HG03139 (cell line): ENCODE data around the gene TMEM208.

Source experiments
- ATAC-seq: cut with Tn5 transposase; IDR thresholded peaks from one replicate; pipeline ENCODE4 v1.9.1; 2021; ENCODE audit not compliant: unreplicated experiment

TMEM208 gene

DNA sequence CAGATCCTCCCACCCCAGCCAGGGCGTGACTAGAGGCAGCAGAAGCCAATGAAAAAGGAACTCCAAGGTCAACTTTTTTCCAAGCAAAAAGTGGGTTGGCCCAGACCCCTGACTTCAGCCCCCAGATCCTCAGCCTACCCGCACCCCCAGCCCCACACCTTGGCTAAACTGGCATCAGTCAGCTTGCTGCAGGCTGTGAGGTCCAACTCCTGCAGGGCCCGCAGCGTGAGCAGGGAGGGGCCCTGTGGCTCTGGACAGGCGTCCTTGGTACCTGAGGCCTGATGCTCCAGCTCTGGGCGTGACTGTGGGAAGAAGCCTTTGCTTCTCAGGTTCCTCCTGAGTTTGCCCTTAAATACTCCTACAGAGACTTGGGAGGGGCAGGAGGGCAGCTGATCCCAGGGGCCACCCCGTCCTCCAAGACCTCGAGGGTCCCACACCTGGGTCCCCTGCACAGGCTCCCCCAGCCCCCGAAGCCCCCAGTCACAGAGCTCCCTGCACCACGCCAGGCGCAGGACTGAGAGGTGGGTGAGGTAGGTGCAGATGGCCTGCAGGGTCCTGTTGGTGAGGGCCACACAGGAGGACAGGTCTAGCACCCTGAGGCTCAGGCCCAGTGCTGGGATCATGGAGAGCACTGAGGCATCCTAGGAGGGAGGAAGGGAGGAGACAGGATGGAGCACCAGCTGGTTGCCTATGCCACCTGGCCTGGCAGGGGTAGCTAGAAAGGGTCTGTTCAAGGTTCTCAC lies 18.6 kb upstream of the TMEM208 start:
- ATAC-seq = no peak

DNA sequence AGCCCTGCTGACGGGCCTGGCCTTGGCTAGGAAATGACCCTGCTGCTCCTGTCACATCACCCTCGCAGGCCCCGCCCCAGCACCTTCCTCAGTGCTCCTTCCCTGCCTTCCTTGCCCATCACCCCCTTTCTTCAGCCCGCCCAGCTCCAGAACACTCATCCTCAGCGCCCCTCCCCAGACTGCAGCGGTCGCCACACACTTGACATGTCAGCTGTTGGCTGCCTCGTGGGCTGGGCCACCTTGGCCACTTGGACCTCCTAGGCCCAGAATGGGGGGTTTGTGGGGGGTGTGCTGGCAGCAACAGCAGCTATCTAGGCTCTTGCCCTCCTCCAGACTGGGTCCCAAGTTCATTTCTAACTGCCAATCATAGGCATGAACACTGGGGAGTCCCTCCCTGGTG lies 17.4 kb upstream of the TMEM208 start:
- ATAC-seq = no peak

DNA sequence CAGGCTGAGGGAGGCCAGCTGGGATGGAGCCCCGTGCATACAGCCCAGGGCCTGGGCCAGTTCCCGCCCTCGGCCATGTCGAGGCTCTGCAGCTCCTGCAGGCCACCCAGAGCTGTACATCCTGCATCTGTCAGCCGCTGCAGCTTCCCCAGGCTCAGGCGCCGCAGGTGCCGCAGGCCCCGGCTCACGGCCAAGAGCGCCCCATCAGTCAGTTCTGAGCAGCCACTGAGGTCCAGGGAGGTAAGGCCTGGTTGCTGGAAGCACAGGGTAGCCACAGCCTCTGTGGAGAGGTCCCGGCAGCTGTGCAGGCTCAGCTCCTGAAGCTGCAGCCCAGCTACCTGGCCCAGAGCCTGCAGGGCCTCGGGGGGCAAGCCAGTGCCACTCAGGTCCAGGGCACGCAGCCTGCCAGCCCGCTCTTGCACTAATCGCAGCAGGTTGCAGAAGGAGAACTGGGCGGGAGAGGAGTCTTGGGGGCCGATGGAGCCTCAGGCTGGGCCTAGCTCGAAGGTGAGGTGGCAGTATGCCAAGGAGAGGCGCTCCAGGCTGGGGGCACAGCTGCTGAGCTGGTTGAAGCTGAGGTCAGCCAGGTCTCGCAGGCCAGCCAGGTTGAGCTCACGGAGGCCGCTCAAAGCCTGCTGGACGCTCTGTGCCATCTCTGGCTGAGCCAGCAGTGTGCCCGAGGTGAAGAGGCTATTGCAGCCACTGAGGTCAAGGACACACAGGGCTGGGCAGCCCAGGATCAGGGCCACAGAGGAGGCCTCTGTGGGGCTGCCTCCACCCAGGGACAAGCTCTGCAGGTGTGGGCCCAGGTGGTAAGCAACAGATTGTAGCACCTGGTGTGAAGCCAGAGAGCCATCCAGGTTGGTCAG lies 16.6 kb upstream of the TMEM208 start:
- ATAC-seq = no peak

DNA sequence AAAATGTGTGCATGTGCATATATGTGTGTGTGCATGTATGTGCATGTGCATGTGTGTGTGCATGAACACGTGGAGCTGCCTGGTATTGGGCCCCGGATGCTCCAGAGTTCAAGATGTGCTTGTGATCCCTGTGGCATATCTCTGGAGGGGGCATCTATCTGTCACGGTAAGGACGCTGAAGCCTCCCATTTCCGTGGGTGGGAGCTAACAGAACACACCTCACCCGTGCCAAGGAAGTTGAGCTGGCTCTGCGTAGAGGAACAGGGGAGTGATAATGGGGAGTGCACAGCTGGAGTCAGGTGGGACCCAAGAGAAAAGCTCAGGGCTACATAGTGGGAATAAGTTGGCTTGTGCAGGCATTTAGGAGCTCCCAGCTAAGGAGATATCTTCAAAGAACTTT lies 15.3 kb upstream of the TMEM208 start:
- no peak for ATAC-seq

DNA sequence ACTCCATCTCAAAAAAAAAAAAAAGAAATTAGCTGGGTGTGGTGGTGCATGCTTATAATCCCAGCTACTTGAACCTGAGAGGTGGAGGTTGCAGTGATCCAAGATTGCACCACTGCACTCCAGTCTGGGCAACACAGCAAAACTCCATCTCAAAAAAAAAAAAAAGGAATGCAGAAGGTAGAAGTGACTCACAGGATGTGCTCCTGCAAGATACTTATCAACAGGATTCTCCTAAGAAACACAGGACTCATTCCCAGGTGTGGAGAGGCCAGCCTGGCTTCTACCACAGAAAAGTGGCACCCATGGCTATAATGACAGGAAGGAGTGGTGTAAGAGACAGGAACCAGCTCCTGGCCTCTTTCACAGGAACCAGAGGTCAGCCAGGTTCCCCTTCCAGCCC lies 14.2 kb upstream of the TMEM208 start:
- no peak for ATAC-seq

DNA sequence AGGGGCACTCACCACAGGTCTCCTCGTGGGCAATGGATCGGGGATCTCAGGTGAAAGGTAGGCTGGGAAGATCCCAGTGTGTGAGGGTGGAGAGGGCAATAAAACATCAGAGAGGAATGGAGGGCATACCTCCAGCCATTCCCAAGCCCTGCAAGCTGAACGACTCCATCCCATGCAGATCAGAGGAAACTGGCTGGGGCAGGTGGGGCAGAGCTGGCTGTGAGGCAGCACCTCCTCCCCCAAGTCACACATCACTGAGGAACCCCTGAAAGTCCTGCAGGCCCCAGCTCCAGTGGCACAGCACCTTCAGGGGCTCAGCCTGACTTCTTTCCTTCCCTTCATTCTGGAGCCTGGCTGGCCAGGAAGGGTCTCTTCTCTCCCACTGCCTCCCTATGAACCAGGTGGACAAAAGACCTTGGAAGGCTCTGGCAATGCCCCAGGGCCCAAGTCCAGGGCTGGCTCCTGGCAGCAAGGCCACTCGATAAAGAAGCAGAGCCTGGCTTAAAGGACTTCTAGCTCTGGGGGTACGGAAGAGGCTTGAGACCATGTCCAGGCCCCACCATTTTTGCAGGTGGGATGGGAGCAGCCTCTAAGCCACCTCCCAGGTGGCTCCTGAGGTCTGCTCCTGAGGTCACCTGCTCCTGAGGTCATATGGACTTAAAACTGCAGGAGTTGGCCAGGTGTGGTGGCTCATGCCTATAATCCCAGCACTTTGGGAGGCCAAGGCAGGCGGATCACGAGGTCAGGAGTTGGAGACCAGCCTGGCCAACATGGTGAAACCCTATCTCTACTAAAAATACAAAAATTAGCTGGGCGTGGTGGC lies 13.5 kb upstream of the TMEM208 start:
- ATAC-seq = no peak

DNA sequence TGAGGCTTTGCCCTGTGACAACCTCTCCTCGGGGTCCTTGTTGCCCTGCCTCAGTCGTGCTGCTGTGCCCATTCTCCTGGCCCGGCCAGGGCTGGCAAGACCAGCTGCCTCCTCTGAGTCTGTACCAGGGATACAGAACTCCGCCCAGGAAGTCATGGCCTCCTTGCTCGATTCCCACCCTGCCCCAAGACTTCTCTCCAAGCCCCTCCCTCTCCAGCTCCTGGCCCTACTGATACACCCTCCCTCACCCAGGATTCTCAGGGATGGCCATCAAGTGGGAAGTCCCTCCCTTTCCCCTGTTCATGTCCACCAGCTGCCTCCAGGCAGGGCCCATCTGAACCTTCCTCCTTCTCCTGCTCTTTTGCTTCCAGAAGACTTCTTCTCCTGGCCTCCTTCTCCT lies 11.2 kb upstream of the TMEM208 start:
- no peak for ATAC-seq

DNA sequence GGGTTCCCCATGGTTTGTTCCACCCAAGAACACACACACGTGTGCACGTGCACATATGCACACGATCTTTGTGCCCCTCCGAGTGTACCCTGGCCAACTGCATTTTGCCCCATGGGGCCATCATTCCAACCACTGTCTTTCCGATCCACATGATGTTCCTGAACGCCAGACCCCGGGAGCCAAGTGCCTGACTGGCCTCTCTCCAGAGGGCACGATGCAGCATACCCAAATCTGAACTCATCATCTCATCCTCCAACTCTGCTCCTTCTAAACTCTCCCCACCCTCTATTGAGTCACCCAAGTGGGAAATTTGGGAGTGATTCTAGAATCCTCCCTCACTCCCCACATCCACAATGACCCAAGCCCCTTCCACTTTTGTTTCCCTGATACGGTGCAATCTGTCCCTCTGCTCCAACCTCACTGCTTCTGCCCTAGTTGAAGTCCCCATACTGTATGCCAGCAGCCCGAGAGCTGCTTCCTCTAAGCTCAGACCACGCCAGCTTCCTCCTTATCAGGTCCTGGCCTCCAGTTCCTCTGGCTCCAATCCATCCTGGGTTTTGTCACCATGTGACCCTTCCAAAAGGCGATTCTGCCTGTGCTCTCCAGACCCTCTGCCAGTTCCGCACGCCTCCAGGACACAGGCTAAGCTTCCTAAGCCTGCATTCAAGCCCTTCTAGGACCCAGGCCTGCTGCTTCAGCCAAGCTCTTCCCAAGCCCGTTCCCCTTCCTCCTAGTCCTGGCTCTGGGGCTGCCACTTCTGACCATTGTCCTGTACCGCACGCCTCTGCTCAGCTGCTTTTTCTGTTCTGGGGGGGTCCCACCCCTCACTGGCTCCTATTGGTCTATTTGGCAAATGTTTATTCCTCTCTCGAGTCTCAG lies 10.1 kb upstream of the TMEM208 start:
- ATAC-seq = no peak

DNA sequence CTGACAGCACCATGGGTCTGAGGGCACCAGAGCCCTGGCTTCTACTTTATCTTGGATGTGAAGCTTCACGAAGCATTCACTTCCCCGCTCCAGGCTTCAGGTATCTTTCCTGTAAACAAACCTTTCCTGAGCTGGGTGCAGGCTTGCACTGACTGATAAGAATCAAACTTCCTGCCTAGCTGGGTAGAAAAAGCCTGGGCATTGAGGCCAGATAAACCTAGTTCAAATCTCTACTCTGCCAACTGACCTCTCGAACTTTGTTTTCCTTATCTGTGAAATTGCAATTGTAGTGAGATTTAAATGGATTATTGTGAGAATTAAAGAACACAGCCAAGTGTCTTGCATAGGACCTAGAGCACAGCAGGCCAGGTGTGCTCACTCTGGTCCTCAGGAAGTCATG lies 2.9 kb upstream of the TMEM208 start:
- no peak for ATAC-seq

DNA sequence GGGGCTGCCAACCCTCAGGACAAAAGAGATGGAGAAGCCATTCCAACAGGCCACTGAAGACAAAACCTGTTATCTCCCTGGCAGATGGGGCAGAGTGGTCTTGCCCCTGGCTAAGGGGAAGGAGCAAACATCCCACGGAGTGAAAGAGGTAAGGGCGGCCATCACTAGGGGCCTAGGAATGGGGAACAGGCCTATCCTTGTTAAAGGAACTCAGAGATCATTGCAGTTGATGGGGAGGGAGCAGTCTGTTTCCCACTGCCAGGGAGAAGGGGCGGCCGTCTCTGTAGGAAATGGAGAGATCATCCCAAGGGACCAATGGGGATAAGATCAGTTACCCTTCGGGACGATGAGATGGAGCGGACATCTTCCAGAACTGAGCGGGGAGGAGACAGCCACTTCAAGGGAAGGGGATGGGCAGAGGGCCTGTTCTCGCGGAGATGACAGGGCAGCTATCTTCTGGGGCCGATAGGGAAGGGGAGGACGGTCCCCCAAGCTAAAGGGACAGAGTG lies 581 bp upstream of the TMEM208 start:
- no peak for ATAC-seq

DNA sequence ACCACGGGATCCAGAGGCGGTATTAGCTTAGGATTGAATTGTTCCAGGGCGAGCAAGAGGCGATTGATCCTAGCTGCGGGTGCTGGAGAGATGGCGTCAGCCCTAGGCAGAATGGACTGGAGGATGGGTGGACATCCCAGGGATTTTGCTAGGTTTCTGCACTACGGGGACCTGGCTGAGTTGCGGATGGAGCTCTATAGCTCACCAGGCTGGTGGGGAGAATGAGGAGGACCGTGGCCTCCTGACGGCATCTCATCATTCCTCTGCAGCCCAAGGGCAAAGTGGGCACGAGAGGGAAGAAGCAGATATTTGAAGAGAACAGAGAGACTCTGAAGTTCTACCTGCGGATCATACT lies 614 bp downstream of the TMEM208 start:
- no peak for ATAC-seq

DNA sequence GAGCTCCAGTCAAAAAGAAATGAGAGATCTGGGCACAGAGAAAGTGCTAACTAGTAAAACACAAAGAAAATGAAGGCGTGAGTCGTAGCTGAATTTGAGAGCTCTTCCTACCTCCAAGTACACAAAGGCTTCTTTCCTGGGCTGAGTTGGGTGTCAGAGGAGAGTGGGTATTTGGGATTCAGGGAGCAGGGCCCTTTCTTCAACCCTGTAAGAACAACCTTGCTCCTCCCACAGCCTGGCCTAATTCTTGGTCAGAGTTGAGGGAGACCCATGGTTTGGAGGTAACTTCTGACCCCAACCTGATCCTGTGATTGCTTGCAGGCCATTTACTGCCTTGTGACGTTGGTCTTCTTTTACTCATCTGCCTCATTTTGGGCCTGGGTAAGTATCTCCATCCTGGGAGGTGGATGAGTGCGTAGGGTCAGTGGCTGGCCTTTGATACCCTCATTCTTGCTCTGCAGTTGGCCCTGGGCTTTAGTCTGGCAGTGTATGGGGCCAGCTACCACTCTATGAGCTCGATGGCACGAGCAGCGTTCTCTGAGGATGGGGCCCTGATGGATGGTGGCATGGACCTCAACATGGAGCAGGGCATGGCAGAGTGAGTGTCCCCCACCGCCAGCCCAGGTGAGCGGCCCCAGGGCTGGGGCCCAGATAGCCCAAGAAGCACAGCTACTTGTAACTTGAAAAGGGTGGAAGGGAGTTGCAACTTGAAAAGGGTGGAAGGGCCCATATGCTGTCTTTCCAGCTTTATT lies 1.3 kb downstream of the TMEM208 start:
- ATAC-seq = no peak

DNA sequence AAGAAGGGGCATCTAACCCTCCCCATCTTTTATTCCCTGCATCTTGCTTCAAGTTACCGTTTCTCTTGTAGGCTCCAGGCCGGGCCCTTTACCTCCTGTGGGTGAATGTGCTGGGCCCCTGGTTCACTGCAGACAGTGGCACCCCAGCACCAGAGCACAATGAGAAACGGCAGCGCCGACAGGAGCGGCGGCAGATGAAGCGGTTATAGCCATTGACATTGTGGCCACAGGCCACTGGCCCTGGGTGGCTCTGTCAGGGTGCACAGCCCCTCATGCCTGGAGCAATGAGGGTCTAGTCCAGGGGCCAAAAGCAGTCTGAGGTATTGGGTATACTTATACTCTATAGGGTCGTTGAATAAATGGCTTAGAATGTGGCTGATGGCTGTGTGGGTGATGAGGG lies 2.0 kb downstream of the TMEM208 start:
- no peak for ATAC-seq

DNA sequence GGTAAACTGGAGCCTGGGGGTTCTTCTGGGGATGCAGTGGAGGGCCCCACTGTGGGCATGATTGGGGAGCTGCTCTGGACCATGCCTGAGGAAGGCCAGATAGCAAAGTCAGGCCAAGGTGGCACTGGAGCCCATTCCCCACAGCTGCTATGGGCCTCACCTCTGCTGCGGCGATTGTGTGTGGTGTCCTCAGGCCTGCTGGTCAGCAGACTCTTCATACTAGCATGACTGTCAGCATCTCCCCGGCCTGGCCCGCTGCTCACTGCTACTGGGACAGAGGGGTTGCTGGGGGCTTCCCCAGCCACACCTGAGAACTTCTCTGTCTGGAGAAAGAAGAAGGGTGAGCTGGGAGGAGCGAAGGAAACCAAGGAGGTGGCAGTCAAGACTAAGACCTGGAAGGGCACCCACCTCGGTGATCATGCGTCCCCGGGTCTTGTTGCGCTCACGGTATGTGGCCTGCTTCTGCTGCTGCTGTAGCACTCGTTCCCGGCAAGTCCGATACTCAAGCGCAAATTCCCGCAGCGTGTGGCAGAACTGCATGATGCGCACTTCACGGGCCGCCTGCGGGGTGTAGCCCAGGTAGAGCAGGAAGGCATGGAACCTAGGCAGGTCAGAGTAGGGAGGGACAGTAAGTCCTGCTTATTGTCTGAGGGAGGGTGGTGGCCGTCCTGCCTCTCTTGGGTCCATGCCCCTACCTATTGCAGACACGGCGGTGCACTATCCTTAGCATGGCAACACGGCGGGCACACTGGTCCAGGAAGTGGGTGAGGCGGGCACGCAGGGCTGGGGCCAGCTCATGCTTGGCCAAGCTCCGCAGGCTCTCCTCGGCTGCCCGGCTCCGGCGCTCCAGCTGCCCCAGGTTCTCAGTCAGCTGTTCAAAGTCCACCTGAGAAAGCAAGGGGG lies 3.2 kb downstream of the TMEM208 start:
- no peak for ATAC-seq

DNA sequence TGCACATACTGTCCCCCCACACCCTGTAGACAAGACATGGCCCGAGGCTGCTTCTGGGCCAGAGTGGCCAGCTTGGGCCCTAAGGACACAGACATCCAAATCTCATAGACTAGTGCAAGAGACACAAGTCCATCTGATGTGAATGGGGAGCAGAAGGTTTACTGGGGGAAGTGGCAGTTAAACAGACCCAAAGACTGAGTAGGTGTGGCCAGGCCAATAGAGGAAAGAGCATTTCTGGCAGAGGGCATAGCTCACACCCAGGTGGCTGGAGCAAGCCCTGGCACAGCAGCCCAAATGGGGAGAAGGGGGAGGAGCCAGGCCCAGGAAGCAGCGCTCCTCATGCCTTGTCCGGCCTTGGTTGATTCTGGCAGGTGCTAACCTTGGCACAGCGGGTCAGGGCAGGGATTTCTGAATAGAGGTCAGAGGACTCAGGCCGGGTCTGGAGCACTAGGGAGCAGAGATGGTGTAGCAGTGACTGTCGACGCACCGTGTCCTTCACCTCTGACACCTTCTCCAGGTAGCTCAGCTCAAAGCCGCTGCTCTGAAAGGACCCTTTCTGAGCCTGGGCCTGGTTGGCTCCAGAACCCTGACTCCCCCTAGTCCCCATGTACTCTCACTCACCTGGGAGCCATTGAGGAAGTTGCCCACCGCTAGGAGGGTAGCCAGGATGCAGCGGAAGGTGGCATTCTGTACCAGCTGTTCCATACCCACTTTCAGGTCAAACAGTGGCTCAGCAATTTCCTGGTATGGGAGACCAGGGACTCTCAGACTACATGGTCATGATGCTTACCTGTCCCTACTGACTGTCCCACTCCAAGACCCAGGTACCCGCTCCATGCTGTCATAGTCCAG lies 4.1 kb downstream of the TMEM208 start:
- ATAC-seq = no peak

DNA sequence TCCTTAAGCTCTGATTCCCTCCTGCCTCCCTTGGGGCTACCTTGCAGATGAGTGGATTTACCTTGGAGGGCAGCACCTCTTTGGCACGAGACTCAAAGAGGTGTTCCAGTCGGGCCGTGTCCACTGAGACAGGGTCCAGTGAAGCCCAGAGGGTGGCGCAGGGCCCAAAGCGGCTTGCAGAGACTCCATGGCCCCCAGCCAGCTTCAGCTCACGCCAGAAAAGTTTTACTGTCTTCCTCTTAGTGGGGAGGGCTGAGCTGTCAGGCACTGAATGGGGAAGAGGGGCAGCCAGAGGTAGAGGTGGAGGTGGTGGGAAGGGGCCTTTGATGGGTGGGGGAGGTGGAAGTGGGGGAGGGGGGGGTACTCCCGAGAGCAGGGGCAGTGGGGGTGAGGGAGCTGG lies 6.7 kb downstream of the TMEM208 start:
- no peak for ATAC-seq

DNA sequence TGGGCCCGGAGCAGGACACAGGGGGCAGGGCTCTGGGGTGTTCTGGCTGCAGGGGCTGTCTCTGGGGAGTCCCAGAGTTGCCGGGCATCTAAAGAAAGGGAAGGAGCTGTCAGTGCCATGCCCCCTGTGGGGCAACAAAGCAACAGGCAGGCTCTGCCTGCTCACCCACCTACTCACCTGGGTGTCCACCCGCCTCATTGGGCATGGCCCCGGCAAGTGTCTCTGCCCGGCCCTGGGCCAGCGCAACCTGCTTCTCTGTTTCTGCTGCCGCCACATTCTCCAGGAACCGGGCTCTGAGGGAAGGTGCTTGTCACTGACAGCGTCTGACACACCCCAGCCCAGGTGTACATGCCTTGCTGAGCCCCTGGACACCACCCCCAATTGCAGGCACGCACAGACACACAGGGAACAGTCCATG lies 7.3 kb downstream of the TMEM208 start:
- ATAC-seq = no peak
